HL-60 (cell line): Measurements from ENCODE around the gene EFL1.

ENCODE experiments used
- DNase-seq, 2 experiments: peaks; one replicate each; pipeline ENCODE4 v3.0.0-alpha.2; 2010 to 2020; ENCODE audit warnings: low read depth in 1 of 2, low spot score in 1 of 2
- H3K27ac ChIP-seq: fragments of 250-450 bp; sonication (Bioruptor Pico); replicated peaks from 2 replicates; pipeline ENCODE4 v1.5.1; 2020; ENCODE audit warnings: mild to moderate bottlenecking, moderate library complexity
- H3K27me3 ChIP-seq: fragments of 250-450 bp; sonication (Bioruptor Pico); 2 replicates; pipeline ENCODE4 v1.5.1; 2021; ENCODE audit warnings: mild to moderate bottlenecking, moderate library complexity; ENCODE audit not compliant: insufficient read depth, poor library complexity, severe bottlenecking
- H3K4me3 ChIP-seq: replicated peaks from 2 replicates; pipeline ENCODE4 v1.5.1; 2011; ENCODE audit warnings: mild to moderate bottlenecking, control low read depth, low read length; ENCODE audit not compliant: insufficient read depth
- GABPA ChIP-seq: IDR thresholded peaks from 2 replicates; pipeline ENCODE4 v1.6.1; 2012; ENCODE audit warnings: low read depth
- POLR2AphosphoS5 ChIP-seq: IDR thresholded peaks from 2 replicates; pipeline ENCODE4 v1.6.1; 2012; ENCODE audit warnings: low read depth
- SPI1 ChIP-seq: IDR thresholded peaks from 2 replicates; pipeline ENCODE4 v1.6.1; 2012; ENCODE audit warnings: low read depth, mild to moderate bottlenecking, borderline replicate concordance
- TF ChIP-seq, protein P1 (sequence below): IDR thresholded peaks from one replicate; pipeline ENCODE4 v1.5.1; 2011; ENCODE audit warnings: low read length, control low read depth, inconsistent platforms; ENCODE audit not compliant: insufficient read depth
- TF ChIP-seq, protein P2 (sequence below): IDR thresholded peaks from 2 replicates; pipeline ENCODE4 v1.6.1; 2012; ENCODE audit warnings: low read depth; ENCODE audit not compliant: insufficient replicate concordance

Gene EFL1

DNA sequence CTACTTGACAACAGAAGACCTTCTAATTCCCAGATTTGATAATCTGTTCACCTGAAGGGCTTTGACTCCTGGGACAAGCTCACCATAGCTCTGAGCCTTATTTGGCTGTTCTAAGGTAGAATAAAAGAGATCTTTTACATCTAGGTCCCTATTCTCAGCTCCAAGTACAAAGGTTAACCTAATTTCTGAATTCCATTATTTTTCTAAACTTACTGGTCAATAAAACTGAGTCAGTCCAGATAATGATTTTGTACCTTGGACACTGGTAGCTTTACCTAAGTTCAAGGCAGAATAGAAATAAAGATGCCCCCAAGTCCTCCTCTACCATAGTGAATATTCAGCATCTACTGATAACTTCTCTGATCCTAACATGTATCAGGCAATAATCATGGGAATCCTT is 135.0 kb downstream of the EFL1 start:
- Histone ChIP-seq H3K27me3 (no peaks in the 10 kb centered on the region), H3K4me3 (no peak overlapping the region), H3K27ac (no peak overlapping the region)
- DNase-seq: no peak
- TF ChIP-seq, protein P1, sequence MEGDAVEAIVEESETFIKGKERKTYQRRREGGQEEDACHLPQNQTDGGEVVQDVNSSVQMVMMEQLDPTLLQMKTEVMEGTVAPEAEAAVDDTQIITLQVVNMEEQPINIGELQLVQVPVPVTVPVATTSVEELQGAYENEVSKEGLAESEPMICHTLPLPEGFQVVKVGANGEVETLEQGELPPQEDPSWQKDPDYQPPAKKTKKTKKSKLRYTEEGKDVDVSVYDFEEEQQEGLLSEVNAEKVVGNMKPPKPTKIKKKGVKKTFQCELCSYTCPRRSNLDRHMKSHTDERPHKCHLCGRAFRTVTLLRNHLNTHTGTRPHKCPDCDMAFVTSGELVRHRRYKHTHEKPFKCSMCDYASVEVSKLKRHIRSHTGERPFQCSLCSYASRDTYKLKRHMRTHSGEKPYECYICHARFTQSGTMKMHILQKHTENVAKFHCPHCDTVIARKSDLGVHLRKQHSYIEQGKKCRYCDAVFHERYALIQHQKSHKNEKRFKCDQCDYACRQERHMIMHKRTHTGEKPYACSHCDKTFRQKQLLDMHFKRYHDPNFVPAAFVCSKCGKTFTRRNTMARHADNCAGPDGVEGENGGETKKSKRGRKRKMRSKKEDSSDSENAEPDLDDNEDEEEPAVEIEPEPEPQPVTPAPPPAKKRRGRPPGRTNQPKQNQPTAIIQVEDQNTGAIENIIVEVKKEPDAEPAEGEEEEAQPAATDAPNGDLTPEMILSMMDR: no peak
- TF ChIP-seq, protein P2, sequence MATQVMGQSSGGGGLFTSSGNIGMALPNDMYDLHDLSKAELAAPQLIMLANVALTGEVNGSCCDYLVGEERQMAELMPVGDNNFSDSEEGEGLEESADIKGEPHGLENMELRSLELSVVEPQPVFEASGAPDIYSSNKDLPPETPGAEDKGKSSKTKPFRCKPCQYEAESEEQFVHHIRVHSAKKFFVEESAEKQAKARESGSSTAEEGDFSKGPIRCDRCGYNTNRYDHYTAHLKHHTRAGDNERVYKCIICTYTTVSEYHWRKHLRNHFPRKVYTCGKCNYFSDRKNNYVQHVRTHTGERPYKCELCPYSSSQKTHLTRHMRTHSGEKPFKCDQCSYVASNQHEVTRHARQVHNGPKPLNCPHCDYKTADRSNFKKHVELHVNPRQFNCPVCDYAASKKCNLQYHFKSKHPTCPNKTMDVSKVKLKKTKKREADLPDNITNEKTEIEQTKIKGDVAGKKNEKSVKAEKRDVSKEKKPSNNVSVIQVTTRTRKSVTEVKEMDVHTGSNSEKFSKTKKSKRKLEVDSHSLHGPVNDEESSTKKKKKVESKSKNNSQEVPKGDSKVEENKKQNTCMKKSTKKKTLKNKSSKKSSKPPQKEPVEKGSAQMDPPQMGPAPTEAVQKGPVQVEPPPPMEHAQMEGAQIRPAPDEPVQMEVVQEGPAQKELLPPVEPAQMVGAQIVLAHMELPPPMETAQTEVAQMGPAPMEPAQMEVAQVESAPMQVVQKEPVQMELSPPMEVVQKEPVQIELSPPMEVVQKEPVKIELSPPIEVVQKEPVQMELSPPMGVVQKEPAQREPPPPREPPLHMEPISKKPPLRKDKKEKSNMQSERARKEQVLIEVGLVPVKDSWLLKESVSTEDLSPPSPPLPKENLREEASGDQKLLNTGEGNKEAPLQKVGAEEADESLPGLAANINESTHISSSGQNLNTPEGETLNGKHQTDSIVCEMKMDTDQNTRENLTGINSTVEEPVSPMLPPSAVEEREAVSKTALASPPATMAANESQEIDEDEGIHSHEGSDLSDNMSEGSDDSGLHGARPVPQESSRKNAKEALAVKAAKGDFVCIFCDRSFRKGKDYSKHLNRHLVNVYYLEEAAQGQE: no peak
- no peak for TF ChIP-seq POLR2AphosphoS5
- no peak for TF ChIP-seq GABPA
- no peak for TF ChIP-seq SPI1

GRCh38 chr15:82126346-82126745 is 136.2 kb downstream of the EFL1 start:
- no peaks in the 10 kb centered on the region for H3K27me3 ChIP-seq
- H3K4me3 ChIP-seq: no peak overlapping the region
- H3K27ac ChIP-seq: no peak overlapping the region
- DNase-seq: no peak
- TF ChIP-seq, protein P1: no peak
- TF ChIP-seq POLR2AphosphoS5 (no peak), SPI1 (no peak)

- Histone ChIP-seq H3K27me3 (no peaks in the 10 kb centered on the region), H3K4me3 (no peak overlapping the region), H3K27ac (no peak overlapping the region)
- no peak for TF ChIP-seq POLR2AphosphoS5
- TF ChIP-seq, protein P2: no peak
- no peak for TF ChIP-seq GABPA
- no peak for TF ChIP-seq SPI1
- TF ChIP-seq, protein P1: no peak
- no peak for DNase-seq
These were observed 137.9 kb downstream of the EFL1 start for GRCh38 chr15:82124331-82125263.
